HepG2 (cell line): ENCODE results near the gene CARD19. TPM values are rescaled to one million over a fixed set of nuclear protein-coding genes. Genes with fewer than 3 reads are reported as not detected.

Experiments
- ATAC-seq: fragments of 200-7000 bp; cut with Tn5 transposase; 3 replicates; pipeline ENCODE4 v1.9.1; 2020; ENCODE audit warnings: mild to moderate bottlenecking, moderate library complexity
- BruUV-seq: library from RNA; stranded (reverse); fragments of 400-500 nt; replicated peaks from 2 replicates; lab custom pipeline; 2021; lab: Mats Ljungman, UMichigan
- CTCF ChIA-PET: fragments of 300-600 bp; formaldehyde crosslinking; extraction: SDS; loops from one replicate; lab custom pipeline; 2021; ENCODE audit warnings: low total read pairs, inconsistent platforms, low intra/inter-chr PET ratio; lab: Yijun Ruan, JAX
- POLR2A ChIA-PET: fragments of 350-600 bp; sonication (Branson Sonifier 250); formaldehyde crosslinking; loops from one replicate; lab custom pipeline; 2020; ENCODE audit warnings: antibody characterized with exemption, inconsistent platforms; lab: Yijun Ruan, JAX
- DNase-seq: peaks from one replicate; pipeline ENCODE4 v3.0.0-alpha.2; 2015; ENCODE audit warnings: low spot score
- FAIRE-seq: peaks from 3 replicates; lab custom pipeline; 2011; peaks lifted over from hg19 to GRCh38; lab: Jason Lieb, UNC
- H2AFZ ChIP-seq: one replicate; pipeline ENCODE4 v1.6.1; 2011; ENCODE audit warnings: low read length, inconsistent platforms
- H3K27ac ChIP-seq: fragments of 300-600 bp; 3 replicates; pipeline ENCODE4 v1.8.0; 2011; ENCODE audit warnings: mixed run types, mild to moderate bottlenecking, mixed read lengths, low read length, inconsistent platforms; ENCODE audit not compliant: insufficient read depth; ENCODE audit errors: extremely low read length
- H3K27me3 ChIP-seq, 2 experiments: fragments of 200-600 bp in 1 of 2; 2 replicates in 1 of 2; 3 replicates in 1 of 2; pipeline versions ENCODE4 v1.6.0 to v1.8.0; 2011; ENCODE audit warnings: low read length in 2 of 2, mild to moderate bottlenecking in 2 of 2, moderate library complexity in 2 of 2, inconsistent platforms in 1 of 2; ENCODE audit not compliant: insufficient read depth in 2 of 2, control insufficient read depth in 1 of 2
- H3K36me3 ChIP-seq, 2 experiments: fragments of 200-600 bp in 1 of 2; replicated peaks in 1 of 2; 2 replicates in 1 of 2; 3 replicates in 1 of 2; pipeline versions ENCODE4 v1.5.1 to v1.8.0; 2011; ENCODE audit warnings: low read length in 2 of 2, inconsistent platforms in 1 of 2; ENCODE audit not compliant: insufficient read depth in 2 of 2, control insufficient read depth in 1 of 2
- H3K4me1 ChIP-seq: 2 replicates; pipeline ENCODE4 v1.5.1; 2012; ENCODE audit warnings: low read length, inconsistent platforms; ENCODE audit not compliant: insufficient read depth
- H3K4me2 ChIP-seq: 2 replicates; pipeline ENCODE4 v1.6.0; 2011; ENCODE audit warnings: low read depth, low read length, inconsistent platforms
- H3K4me3 ChIP-seq, 3 experiments: fragments of 200-600 bp in 1 of 3; sonication (generic), shearing (Covaris generic) in 1 of 3; replicated peaks in 1 of 3; 2 replicates each; pipeline ENCODE4 v1.5.1; 2011 to 2016; ENCODE audit warnings: low read length in 3 of 3, inconsistent platforms in 2 of 3, low read depth in 2 of 3, mild to moderate bottlenecking in 2 of 3, control low read depth in 1 of 3, mixed read lengths in 1 of 3; ENCODE audit not compliant: insufficient read depth in 1 of 3
- H3K79me2 ChIP-seq: one replicate; pipeline ENCODE4 v1.6.1; 2011; ENCODE audit warnings: low read length, inconsistent platforms; ENCODE audit not compliant: insufficient read depth
- H3K9ac ChIP-seq: 2 replicates; pipeline ENCODE4 v1.6.0; 2011; ENCODE audit warnings: mild to moderate bottlenecking, low read depth, low read length, inconsistent platforms; ENCODE audit not compliant: insufficient read depth
- H3K9me3 ChIP-seq: 2 replicates; pipeline ENCODE4 v1.5.1; 2012; ENCODE audit warnings: mild to moderate bottlenecking, low read length
- H4K20me1 ChIP-seq: 2 replicates; pipeline ENCODE4 v1.6.0; 2011; ENCODE audit warnings: inconsistent platforms, mild to moderate bottlenecking, low read length, moderate library complexity; ENCODE audit not compliant: insufficient read depth
- AKAP8 ChIP-seq: sonication (generic); formaldehyde crosslinking; IDR thresholded peaks from 2 replicates; pipeline ENCODE4 v1.5.1; 2020; ENCODE audit warnings: mild to moderate bottlenecking, missing genetic modification reagents
- HNRNPK ChIP-seq: fragments of 200-400 bp; formaldehyde crosslinking; IDR thresholded peaks from 2 replicates; pipeline ENCODE4 v1.6.1; 2018; ENCODE audit warnings: low read length, low read depth, moderate library complexity, mild to moderate bottlenecking; ENCODE audit not compliant: poor library complexity, severe bottlenecking
- MEIS2 ChIP-seq: sonication (generic); formaldehyde crosslinking; IDR thresholded peaks from 2 replicates; pipeline ENCODE4 v1.9.0; 2021; ENCODE audit warnings: mild to moderate bottlenecking, missing genetic modification reagents
- NONO ChIP-seq, 2 experiments: fragments of 450-650 bp in 1 of 2; sonication (generic) in 1 of 2; formaldehyde crosslinking in 1 of 2; IDR thresholded peaks in 1 of 2; conservative IDR thresholded peaks in 1 of 2; 2 replicates each; pipeline versions ENCODE4 v1.6.1 to v1.8.0; 2017 to 2022; ENCODE audit warnings: mild to moderate bottlenecking in 1 of 2, missing genetic modification reagents in 1 of 2, moderate library complexity in 1 of 2
- RARA ChIP-seq: IDR thresholded peaks from 2 replicates; pipeline ENCODE4 v1.6.1; 2016; ENCODE audit warnings: missing genetic modification reagents, missing compliant biosample characterization
- SAP130 ChIP-seq: IDR thresholded peaks from 2 replicates; pipeline ENCODE4 v1.6.1; 2016; ENCODE audit warnings: low read depth
- SUZ12 ChIP-seq: fragments of 150-350 bp; IDR thresholded peaks from 2 replicates; pipeline ENCODE4 v1.6.1; 2014; ENCODE audit warnings: low read depth, low read length
- TBX2 ChIP-seq: sonication (generic); formaldehyde crosslinking; IDR thresholded peaks from 2 replicates; pipeline ENCODE4 v1.5.0; 2020; ENCODE audit warnings: missing genetic modification reagents, mild to moderate bottlenecking, borderline replicate concordance
- ZFYVE20 ChIP-seq: sonication (generic); formaldehyde crosslinking; IDR thresholded peaks from 2 replicates; pipeline ENCODE4 v1.8.0; 2023; ENCODE audit warnings: low read depth, mild to moderate bottlenecking, moderate library complexity, missing genetic modification reagents, borderline replicate concordance
- ZNF143 ChIP-seq: sonication (generic); formaldehyde crosslinking; IDR thresholded peaks from 2 replicates; pipeline ENCODE4 v1.4.0; 2020; ENCODE audit warnings: missing genetic modification reagents
- ZNF256 ChIP-seq: sonication (generic); formaldehyde crosslinking; conservative IDR thresholded peaks from 2 replicates; pipeline ENCODE4 v1.4.0; 2020; ENCODE audit warnings: missing genetic modification reagents
- ZNF264 ChIP-seq: sonication (generic); formaldehyde crosslinking; IDR thresholded peaks from 2 replicates; pipeline ENCODE4 v1.4.0; 2020; ENCODE audit warnings: missing genetic modification reagents
- ZNF281 ChIP-seq: sonication (generic); formaldehyde crosslinking; IDR thresholded peaks from 2 replicates; pipeline ENCODE4 v1.4.0; 2020; ENCODE audit warnings: missing genetic modification reagents, borderline replicate concordance
- ZNF713 ChIP-seq: sonication (generic); formaldehyde crosslinking; IDR thresholded peaks from 2 replicates; pipeline ENCODE4 v1.4.0; 2020; ENCODE audit warnings: mild to moderate bottlenecking, missing genetic modification reagents
- WGBS: methylation state at CpG from one replicate; pipeline ENCODE4 v1.1.6; 2017; ENCODE audit warnings: low lambda C conversion rate; 5-methylcytosine and 5-hydroxymethylcytosine counted together
- in situ Hi-C: cut with HindIII; loops from 2 replicates; pipeline ENCODE4 v1.10.0; 2017; ENCODE audit warnings: low pct_unique_long_range_greater_than_20kb; ENCODE audit not compliant: extremely low pct_ligation_motif_present
- intact Hi-C: fragments of 100-400 bp; cut with micrococcal nuclease; formaldehyde crosslinking; loops from one replicate; pipeline ENCODE4 v1.10.0; 2022; ENCODE audit not compliant: unreplicated experiment
- polyA plus RNA-seq, 8 experiments: library from polyadenylated mRNA; depleted of rRNA in 3 of 8; stranded (reverse) in 7 of 8; unstranded in 1 of 8; fragments of >200 nt; fragmentation: Illumina TruSeq in 4 of 8; extraction: Trizol in 4 of 8; gene quantifications; 2 replicates each; pipeline versions ENCODE4 v1.2.1 to v1.2.3, GENCODE V29; 2011 to 2016; ENCODE audit warnings: low read depth in 4 of 8, missing spikeins in 1 of 8, mixed read lengths in 1 of 8; ENCODE audit not compliant: insufficient read depth in 1 of 8
- total RNA-seq, 5 experiments: library from RNA; depleted of rRNA; stranded (reverse); fragments of >200 nt; fragmentation: Illumina TruSeq; extraction: Trizol; gene quantifications; 2 replicates each; pipeline ENCODE4 v1.2.3, GENCODE V29; 2016; ENCODE audit warnings: low read depth in 1 of 5
- TF ChIP-seq, protein P1 (sequence below): sonication (generic); formaldehyde crosslinking; IDR thresholded peaks from 2 replicates; pipeline ENCODE4 v1.8.1; 2022; ENCODE audit warnings: mild to moderate bottlenecking, missing genetic modification reagents

Gene CARD19
- total and polyA plus RNA-seq, 2 of the 13 experiments (the other 11 are each of a cell fraction or from before 2014, with no cell fraction given): 18.4 to 47.2 TPM

GRCh38 chr9:93099551-93100275, 3.7 kb downstream of the CARD19 start:
- no peak overlapping the region for H3K4me3 ChIP-seq
- H3K36me3 ChIP-seq: no peaks in the 10 kb centered on the region
- H3K27ac ChIP-seq: no peak overlapping the region
- H3K79me2 ChIP-seq: peaks cover 28% of the 10 kb centered on the region
- H3K9ac ChIP-seq: no peak overlapping the region
- FAIRE-seq (no peak), DNase-seq (no peak), ATAC-seq (no peak)
- H3K4me1 ChIP-seq: peaks cover 31% of the 10 kb centered on the region
- no TSS peak for BruUV-seq
- H3K27me3 ChIP-seq: no peaks in the 10 kb centered on the region; a peak in 1 of 5 replicates
- no peak overlapping the region for H3K4me2 ChIP-seq
- intact Hi-C loops (no loop called here), in situ Hi-C loops (no loop called here)
- POLR2A ChIA-PET: interaction anchor here (1.2 kb wide), 1 partner anchor 34 kb away, joined by 4 read pairs; the partner anchor contains the start of gene NINJ1
- CTCF ChIA-PET: no interaction called here
- no peak for TF ChIP-seq ZNF256 (CRISPR knock-in tag)
- TF ChIP-seq RARA: no peak
- TF ChIP-seq ZFYVE20 (CRISPR knock-in tag): no peak
- TF ChIP-seq TBX2: no peak
- no peak overlapping the region for H2AFZ ChIP-seq
- WGBS: 93% methylated on average over 4 of the region's 16 CpGs
- H4K20me1 ChIP-seq: no peaks in the 10 kb centered on the region; the same call in 1 of the 2 replicates
- no peaks in the 10 kb centered on the region for H3K9me3 ChIP-seq

DNA sequence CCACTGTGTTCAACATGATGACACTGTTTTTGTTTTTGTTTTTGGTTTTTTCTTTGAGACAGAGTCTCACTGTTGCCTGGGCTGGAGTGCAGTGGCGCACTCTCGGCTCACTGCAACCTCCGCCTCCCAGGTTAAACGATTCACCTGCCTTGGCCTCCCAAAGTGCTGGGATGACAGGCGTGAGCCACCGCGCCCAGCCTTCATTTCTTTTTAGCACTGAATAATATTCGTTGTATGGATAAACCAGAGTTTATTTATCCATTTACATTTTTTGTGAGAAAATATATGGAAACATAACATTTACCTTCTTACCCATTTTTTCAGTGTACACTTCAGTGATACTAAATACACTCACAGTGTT, 4.2 kb downstream of the CARD19 start:
- no peaks in the 10 kb centered on the region for H3K9me3 ChIP-seq
- peaks cover 26% of the 10 kb centered on the region for H3K4me1 ChIP-seq
- DNase-seq (no peak), FAIRE-seq (no peak), ATAC-seq (no peak)
- H3K79me2 ChIP-seq: peaks cover 28% of the 10 kb centered on the region
- no peak overlapping the region for H3K4me2 ChIP-seq
- H3K27me3 ChIP-seq: no peaks in the 10 kb centered on the region; a peak in 1 of 5 replicates
- H4K20me1 ChIP-seq: no peaks in the 10 kb centered on the region; the same call in 1 of the 2 replicates
- POLR2A ChIA-PET: no interaction called here
- H3K27ac ChIP-seq: no peak overlapping the region
- in situ Hi-C loops: no loop called here
- CTCF ChIA-PET: no interaction called here
- H3K9ac ChIP-seq: no peak overlapping the region
- intact Hi-C loops: no loop called here
- WGBS: 92% methylated on average over 8 of the region's 8 CpGs
- BruUV-seq: no TSS peak
- H2AFZ ChIP-seq: no peak overlapping the region
- no peaks in the 10 kb centered on the region for H3K36me3 ChIP-seq
- no peak overlapping the region for H3K4me3 ChIP-seq
- no peak for TF ChIP-seq ZNF713 (CRISPR knock-in tag)
- no peak for TF ChIP-seq MEIS2 (CRISPR knock-in tag)
- TF ChIP-seq ZNF264: no peak
- TF ChIP-seq SUZ12: no peak
- no peak for TF ChIP-seq ZNF281
- no peak for TF ChIP-seq ZNF143 (CRISPR knock-in tag)
- TF ChIP-seq HNRNPK: no peak
- TF ChIP-seq AKAP8 (CRISPR knock-in tag): no peak
- no peak for TF ChIP-seq SAP130 (CRISPR knock-in tag)
- TF ChIP-seq, protein P1, sequence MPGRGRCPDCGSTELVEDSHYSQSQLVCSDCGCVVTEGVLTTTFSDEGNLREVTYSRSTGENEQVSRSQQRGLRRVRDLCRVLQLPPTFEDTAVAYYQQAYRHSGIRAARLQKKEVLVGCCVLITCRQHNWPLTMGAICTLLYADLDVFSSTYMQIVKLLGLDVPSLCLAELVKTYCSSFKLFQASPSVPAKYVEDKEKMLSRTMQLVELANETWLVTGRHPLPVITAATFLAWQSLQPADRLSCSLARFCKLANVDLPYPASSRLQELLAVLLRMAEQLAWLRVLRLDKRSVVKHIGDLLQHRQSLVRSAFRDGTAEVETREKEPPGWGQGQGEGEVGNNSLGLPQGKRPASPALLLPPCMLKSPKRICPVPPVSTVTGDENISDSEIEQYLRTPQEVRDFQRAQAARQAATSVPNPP (CRISPR knock-in tag): no peak
- no peak for TF ChIP-seq NONO (IDR thresholded peaks at IDR 0.05)
- no peak for TF ChIP-seq NONO (CRISPR knock-in tag; conservative IDR thresholded peaks at IDR 0.05)
